Erythroblast (primary cell): ENCODE data around the gene BMPR1B.

Experiments used
- GATA1 ChIP-seq: IDR thresholded peaks from 2 replicates; pipeline ENCODE4 v1.6.1; 2011; ENCODE audit warnings: low read depth, mild to moderate bottlenecking, control low read depth, low read length, moderate library complexity
- POLR2A ChIP-seq: IDR thresholded peaks from 2 replicates; pipeline ENCODE4 v1.6.1; 2011; ENCODE audit warnings: mild to moderate bottlenecking, low read length

DNA sequence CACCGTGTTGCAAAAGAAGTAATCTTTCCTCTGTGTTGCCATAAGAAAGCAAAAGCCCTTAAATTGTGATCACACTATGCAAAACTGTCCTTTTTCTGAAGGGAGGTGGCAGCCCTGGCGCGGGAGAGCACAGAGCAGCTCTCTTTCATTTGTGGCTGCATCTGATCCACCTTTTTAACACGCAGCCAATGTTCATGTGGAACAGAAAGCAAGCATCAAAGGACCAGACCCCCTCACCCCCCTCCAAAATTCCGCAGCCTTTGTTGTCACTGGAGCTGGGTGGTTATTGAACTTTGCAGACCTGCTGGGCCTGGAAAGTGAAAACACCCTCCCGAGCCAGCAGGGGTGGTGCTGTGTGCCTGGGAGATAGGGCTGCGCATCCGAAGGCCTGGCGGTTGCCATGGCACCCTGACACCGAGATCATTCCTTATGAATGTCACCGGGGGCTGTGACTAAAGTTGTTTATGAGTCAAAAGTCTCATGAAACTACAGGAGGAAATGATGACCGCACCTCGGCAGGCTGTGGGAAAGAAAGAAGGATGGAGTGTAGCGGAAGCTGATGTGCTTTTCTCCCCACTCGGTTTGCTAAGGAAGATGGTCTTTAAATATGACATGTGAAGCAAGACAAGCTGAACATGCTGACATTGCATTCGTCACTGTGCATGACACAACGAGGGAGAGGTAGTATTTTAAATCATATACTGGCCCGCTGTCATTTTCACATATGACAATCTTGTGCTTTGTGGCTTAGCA lies 423.7 kb downstream of the BMPR1B start:
- no peak for TF ChIP-seq POLR2A
- TF ChIP-seq GATA1, result no peak
